NCI-H1105 (cell line): ENCODE measurements around the gene KCNQ1.
A peak's percentile ranks its signal among the peaks of the same experiment; 100 is the strongest.

Experiments
- DNase-seq: peaks from one replicate; lab custom pipeline; 2025; lab: John Stamatoyannopoulos, UW

Gene KCNQ1

DNA sequence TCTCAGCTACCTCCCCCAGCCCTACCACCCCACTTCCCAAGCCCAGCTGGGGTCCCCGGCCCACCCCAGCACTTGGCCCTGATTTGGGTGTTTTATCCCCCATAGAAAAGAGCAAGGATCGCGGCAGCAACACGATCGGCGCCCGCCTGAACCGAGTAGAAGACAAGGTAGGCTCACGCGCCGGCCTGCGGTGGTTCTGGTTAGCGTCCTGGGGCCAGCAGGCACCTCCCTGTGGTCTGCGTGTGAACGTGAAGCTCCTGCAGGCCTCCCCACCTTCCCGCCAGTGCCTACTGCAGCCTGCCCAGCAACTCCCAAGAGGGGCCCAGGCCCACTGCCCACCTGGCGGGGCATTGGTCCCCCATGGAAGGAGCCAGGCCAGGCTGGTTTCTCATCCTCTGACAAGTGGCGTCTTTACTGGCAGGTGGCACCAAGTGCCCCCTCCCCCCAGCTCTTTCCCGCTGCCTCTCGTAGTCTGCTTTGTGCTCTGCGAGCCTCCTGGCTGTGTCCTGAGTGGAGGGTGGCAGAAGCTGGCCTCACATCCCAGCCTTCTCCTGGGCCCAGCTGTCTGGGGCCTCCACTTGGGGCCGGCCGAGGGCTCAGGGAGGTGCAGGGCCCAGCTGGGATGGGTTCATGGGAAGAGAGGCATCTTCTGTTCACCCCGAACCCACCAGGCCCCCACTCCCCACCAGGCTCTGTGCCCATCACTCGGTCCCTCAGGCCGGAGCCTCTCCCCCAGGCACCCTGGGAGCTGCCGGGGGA, 333.2 kb downstream of the KCNQ1 start:
- DNase-seq, result peak; percentile 85

DNA sequence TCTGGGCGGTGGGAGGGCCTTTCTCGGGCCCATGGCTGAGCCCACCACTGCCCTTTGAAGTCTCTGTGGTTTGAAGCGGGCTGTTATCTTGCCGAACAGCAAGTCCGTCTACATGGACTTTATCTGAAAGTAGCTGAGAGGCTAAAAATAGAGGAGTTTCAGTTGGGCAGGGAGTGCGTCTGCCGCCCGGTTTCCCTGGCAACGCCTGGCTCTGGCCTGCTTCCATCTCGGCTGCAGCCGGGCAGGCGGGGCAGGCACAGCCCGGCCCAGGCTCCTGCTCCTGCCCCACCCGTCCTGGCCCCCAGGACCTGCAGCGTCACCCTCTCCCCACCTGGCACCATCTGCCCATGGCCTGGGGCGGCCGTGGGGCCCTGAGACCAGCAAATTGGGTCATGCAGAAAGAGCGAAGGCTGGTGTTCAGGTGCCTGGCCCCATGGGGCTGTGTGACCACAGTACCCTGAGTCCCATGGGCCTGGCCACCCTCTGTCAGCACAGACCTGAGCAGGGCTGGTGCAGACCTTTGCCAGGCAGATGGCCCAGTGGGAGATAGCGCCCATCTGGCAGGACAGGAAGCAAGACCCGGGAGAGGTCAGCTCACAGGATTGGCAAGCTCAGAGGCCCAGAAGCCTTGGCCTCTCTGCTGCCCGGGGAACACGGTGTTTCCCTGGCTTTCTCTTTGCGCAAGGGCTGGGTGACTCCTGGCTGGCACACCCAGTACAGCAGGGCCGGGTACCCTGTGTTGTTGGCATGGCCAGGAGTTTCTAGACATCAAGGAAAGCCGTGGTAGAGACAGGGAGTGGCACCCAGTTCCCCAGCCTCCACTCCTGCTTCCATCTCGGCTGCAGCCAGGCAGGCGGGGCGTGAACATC, 334.1 kb downstream of the KCNQ1 start:
- DNase-seq, result peak; percentile 86

DNA sequence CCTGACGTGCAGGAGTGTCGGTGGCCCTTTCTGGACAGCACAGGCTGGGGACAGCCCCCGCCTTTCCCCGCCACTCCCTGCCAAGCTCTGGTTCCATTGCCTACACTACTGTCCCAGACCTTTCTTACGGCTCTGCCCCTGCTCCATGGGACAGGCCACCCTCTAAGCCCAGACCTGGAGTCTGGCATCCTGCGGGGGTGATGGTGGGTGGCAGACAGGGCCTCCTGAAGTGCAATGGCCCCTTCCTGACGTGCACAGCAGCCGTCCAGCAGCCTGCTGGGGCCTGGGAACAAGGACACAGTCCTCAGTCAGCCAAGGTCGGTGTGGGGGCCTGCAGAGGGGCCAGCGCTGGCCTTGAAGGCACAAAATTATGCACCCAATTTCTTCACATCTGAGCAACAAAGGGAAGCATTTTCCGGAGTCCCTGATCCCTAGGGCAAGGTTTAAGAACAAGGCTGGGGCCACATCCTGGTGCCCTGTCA, 334.7 kb downstream of the KCNQ1 start:
- DNase-seq, result no peak

DNA sequence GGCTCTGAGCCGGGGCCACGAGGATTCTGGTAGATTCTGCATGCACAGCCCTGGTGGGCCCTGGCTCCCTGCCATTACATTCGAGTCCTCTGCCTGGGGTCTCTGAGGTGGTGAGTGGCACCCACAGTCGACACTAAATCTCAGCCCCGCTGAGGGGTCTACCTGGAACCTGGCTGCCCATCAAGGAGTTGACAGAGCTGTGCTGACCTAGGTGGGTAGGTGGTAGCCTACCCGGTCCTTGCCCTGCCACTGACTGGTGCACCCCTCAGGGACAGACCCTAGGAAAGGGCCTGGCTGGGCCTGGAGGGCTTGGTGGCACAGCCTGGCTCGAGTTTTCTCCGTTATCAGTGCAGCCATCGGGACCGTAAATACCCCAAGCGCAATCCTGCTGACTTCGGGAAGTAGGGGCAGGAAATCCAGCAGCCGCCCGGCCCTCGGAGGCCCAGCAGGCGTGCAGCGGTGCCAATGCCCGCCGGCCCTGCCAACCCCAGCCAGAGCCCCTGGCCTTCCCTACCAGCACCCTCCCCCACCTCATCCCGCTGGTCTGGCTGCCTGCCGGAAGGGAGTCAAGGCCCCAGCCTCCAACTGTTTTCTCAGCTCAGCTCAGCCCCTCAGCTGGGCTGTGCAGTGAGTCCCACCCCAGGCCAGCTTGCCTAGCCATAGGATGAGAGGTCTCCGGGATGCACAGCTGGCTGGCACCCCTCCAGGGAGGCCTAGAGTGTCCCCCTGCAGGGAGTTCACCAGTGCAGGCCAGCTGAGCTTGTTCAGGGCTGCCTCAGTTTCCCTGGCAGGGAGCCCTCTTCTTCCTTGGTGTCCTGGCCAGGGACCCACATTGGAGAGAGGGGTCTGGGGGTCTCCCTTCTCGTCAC, 335.4 kb downstream of the KCNQ1 start:
- DNase-seq, result no peak

DNA sequence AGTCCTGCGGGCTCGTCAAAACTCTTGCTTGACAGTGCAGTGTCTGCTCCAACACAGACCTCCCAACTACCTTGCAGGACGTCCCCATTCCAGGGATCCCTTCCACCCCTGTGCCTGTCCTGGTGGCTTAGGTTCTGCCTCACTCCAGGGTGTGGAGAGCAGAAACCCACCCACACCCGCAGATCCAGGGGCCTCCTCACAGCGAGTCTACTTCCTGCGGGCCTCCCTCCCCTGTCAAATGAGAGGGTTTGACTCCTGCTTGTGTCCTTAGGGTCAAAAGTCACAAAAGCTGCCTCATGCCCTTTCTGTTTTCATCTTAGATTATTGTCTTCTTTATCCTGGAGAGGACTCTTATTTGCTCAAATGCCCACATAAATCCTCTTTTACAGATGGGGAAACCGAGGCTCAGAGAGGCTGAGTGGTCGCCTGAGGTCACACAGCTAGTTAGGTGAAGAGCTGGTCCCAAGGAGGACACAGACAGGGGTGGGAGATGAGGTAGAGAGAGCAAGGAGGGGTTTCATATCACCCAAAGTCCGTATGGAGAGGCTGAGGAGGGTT, 336.1 kb downstream of the KCNQ1 start:
- DNase-seq, result no peak

DNA sequence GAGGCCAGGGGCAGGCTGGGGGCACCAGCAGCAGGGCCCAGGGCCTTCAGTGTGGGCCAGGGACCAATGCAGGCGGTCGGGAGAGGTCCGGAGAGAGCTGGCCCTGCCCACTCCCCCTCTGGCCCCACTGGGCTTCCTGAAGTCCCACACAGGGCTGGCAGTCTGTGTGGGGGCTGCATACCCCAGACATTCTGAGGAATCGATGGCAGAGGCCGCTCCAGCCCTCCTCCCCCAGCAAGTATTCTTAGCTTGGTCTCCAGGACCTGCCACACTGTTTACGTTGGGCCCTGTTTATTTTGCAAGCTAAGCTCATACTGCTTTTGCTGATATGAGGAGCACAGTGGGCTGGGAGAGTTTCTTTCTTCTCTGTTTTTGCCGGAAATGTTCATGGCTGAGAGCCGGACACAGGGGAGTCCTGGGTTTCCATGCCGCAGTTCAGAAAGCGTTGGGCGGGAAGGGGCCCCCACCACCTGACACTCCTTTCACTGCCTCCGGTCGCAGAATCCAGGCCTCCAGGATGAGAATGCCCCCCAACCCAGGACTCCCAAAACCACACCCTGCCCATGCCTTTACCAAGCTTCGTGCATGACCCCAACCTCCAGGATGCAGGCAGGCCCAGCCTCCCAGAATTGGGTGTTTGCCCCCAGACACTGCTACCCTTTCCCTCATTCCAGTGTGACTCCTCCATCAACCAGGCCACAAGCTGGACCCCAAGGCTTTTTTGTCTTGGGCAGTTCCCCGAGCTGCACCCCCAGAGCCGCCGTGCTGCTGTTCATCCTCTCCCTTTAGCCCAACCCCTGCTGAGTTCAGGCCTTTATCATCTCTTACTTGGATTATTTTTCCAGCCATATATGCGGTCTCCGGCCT, 336.8 kb downstream of the KCNQ1 start:
- no peak for DNase-seq

DNA sequence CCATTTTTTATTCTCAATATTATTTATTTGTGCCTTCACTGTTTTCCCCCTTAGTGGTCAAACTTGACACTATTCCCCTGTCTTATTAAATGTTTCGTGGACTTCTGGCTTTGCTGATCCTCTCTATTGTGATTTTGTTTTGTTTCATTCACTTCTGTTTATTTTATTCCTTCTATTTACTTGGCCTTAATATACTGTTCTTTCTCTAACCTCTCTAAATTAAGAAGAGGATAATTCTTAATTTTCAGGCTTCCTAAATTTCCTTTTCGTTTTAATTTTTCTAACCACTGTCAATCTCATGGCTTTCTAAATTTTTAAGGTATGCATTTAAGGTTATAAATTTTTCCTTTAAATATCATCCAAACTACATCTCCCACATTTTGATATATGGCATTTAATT, 338.0 kb downstream of the KCNQ1 start:
- no peak for DNase-seq

DNA sequence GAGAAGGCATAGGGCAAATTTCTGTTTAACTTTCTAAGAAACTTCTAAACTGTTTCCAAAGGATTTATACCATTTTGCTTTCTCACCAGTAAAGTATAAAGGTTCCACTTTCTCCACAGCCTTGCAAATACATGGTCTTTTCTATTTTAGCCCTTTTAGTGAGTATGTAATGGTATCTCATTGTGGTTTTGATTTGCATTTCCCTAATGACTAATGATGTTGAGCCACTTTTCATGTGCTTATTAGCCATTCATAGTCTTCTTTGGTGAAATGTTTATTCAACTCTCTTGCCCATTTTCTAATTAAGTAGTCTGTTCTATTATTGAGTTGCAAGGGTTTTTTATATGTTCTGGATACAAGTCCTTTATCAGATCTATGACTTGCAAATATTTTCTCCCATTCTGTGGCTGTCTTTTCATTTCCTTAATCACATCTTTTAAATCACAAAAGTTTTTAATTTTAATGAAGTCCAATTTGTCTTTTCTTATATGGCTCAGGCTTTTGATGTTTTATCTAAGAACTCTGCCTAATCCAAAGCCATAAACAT, 338.8 kb downstream of the KCNQ1 start:
- no peak for DNase-seq

DNA sequence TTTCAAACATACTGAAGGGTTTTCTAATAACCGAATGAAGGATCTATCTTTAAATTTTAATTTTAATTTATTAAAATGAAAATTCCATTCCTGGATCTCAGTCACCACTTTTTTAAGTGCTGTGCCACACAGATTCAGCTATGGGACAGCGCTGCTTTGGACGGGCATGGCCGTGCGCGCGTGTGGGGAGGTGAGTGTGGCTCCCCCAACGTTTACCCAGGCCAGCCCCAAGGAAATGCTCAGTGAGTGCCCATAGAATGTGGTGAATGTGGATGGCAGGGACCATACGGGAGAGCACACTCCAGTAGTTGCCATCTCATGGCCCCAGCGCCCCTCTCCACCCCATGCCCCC, 343.0 kb downstream of the KCNQ1 start:
- DNase-seq, result no peak

DNA sequence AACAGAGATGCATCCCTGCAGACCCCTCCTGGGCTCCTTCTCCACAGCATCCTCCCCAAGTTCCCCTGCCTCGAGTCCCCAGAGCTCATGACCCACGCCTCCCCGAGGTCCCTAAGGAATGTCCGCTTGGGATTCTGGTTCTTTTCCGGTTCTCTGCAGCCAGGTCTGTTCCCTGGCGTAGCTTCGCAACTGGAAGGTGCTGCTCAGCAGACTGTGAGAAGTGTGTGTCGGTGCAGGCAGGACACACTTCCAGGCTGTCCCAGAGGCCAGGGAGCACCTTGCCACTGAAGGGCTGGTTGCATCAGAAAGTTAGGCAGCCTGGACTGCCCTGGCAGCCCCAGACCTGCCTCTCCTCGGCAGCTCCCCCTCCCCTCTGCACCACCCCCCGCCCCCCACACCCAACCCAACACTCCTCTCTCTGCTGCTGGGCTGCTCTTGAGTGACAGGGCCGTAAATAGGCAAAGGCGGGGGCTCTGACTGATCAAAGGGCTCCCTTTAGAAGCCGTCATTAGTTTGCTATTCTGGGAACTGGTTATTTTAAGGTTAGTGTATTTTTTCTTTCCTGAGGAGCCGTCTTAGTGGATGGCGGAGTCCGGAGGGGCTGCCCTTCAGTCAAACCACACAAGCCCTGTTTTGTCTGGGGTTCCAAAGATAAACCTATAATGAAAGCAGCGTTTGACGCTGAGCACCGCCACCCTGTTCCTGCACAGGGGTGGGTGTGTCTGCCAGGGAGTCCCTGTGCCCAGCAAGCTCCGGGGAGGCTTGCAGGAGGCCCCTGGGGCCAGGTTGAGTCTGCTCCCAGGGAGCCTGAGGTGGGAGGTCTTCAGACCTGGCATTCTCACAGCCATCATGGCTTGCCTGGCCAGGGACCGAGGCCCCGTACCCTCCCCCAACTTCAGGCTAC, 343.6 kb downstream of the KCNQ1 start:
- no peak for DNase-seq

DNA sequence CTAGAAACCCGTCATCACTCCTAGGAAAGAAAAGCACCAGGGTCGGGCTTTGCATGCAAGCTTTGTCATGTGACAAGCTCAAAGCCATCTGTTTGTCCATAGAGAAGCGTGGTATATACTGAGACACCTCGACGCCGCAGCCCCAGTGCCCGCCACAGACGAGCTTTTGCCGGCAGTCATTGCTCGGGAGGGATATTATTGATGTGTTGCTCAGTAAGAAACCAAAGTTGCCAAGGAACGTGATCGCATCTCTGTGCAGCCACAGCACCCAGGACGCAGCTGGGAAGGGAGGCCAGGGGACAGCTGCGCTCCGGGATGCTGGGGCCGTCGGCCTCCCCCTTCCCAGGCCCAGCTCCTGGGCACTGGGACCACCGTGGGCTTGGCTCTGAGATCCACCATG, 344.5 kb downstream of the KCNQ1 start:
- no peak for DNase-seq

DNA sequence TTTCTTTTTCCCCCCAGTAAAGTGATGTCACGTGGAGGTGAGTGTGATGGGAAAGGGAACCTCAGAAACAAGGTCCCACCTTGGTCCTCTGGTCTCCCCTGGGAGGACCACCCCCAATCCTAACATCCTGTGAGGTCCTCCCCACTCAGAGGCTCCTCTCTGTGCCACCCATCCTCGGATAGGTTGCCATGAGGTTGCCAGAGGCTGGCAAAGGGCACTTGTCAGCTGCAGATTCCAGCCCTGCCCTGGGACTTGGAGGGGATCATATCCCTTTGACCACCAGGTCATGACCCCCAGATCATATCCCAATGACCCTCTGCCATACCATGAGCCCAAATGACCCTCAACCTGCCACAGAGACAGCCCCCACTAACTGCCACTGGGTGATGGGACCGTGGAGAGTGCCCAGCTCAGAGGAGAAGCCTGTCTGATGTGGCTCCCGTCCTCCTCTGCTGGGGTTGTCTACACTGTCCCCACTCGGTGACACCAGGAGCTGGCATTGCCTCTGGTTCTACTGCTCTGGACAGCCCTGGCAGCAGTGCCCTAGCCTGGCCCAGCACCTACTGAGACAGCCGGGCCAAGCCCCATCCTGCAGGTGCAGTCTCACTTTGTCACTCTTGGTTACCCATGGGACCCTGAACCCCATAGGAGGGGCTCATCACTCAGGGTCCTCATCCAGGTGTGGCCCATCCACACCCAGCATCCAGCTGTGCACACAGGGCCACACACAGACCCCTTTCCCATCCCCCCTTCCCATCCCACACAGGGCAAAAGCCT, 345.2 kb downstream of the KCNQ1 start:
- DNase-seq, result no peak

DNA sequence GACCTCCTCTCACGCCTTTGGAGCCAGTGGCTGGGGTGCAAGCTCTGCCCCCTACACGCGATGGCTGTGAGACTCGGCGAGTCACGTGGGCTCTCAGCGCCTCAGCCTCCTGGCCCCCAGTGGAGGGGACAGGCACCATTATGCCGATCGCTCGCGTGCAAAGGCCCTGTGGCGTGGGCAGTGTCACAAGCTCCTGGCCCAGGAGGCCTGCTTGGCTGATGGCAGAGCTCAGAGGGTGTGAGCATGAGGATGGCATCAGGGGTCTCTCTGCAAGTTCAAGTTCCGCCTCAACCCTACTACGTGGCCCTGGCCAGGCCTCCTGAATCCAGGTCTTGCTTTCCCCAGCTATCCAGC, 345.7 kb downstream of the KCNQ1 start:
- DNase-seq, result no peak

DNA sequence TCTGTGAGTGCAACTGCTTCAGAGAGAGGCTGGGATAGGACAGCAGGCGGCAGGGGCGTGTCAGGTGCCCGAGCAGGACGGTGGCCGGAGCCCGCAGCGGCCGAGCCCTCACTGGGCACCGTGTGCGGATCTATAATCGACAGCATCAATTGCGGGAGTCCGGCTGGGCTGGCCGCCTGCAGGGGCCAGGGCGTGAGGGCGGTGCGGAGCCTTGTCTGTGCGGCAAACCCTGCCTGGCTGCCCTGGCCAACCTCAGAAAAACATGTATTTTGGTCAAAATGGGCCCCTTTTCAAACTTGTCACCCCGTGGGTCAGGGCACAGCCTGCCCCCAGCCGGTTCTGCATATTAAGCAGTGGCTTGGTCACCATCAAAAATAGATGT, 346.3 kb downstream of the KCNQ1 start:
- DNase-seq, result no peak

DNA sequence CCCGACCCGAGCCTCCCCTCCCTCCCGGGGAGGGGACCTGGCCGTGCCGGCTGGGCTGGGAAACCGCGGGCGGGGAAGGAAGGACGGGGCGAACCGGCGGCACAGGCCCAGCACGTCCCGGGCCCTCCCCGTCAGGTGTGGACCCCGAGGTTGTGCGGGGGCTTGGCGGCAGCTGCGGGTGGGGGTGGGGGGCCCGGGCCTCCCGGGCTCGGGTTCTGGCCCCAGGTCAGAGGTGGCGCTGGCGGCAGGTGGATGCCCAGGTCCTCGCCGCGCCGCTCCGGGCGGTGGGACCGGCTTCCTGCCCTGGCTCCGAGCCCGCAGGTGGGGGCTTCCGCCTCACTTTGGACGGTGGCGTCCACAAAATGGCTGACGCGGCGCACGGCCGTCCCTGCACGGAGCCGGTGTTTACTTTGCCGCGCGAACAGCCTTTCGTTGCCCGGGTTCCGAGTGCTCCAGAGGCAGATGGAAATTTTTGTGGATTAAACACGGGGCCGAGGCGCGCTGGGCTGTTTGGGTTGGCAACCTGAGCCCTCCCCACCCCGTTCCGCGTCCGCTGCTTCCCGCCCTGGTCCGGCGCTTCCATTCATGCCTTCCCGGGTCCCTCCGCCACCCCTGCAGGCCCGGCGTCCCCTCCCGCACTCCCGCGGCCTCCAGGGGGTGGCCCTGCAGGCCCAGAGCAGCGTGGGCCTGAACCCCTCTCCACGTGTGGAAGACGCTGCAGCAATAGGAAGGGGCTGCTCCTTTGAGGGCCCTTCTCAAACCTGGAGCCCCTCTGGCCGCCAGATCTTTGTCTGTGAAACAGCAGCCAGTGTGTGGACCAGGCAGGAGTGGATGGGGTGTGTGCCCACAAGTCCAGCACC, 346.9 kb downstream of the KCNQ1 start:
- no peak for DNase-seq

DNA sequence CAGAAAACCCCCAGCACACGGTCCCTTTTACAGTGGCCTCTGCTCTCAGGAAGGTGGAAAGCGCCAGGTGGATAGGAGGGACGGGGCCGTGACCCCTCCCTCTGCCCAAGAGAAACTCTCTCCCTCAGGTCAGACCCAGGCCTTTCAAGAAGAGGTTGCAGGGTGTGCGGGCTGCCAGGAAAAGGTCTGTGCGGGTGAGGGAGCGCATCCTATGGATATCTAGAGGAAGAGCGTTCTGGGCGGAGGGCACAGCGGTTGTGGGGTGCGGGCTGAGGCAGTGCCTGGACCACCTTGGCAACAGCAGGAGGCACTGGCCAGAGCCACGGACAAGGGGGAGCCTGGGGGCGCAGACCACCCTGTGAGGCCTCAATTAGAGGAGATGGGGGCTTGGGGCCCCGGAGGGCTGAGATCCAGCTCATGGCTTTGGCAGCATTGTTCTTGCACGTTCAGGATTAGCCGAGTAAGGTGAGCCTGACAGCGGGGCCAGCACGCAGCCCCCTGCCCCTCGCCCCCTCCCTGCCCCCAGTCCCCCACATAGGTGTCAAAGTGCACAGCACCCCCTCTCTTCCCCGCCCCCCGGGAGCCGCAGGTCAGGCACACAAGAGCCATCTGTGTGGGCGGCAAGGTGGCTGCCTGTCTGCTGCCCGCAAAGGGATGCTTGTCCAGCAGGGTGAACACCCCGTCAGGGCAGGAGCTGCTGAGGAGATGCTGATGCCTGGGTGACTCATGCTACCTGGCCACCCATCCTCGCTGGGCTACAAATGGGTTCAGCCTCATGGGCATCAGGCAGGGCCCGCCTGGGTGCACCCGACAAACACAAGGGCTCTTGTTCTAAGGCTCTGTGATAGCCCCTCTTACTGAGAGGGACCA, 347.8 kb downstream of the KCNQ1 start:
- DNase-seq, result no peak

DNA sequence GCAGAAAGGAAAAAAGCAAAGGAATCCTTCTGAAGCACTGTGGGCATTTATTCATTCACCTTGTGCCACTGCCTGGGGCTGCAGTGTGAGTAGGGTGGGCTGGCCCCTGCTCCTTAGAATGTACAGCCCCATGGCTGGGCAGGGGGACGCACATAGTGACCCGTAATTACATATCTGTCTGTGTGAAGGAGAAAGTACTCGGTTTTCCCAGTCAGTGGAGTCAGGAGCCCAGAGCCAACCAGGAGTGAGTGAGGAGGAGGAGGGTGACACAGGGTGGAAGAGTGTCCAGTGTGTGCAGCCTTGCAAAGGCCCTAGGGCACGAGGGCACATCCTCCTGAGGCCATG, 348.9 kb downstream of the KCNQ1 start:
- no peak for DNase-seq
